ELR (cell line): Measurements from ENCODE around the gene MYL5.
"Not testable (repeated sequence)": the region's sequence is repeated elsewhere in the genome, so short reads cannot be mapped to it uniquely, and the experiment has no call there.

Experiments
- DNase-seq: peaks from one replicate; pipeline ENCODE4 v3.0.0-alpha.2; 2015; ENCODE audit warnings: low read depth

Gene MYL5

GRCh38 chr4:725391-726234 is 51.3 kb downstream of the MYL5 start:
- DNase-seq = no peak

DNA sequence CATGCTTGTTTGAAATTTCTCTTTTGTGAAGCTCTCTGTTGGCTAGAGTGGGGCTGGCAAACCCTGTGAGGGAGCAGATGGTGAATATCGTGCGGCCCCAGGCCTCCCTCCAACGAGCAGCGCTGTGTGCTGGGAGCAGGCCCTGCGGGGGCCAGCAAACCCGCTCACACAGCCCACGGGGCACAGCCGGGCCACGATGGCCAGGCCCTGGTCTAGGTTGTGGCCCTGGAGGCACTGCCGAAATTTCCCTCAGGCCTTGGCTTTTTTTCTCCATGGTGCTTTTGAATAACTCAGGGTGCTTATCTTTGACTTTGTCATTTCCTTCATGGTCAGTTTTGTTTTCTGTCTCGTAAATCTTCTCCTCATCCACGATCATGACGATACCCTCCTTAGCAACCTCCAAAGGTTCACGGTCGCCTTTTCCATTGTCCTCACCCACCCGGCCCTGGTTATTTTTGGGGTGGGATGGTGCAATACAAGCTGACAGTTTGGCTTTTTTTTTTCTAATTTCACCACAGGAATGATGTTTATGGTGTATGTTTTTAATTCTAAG is 52.0 kb downstream of the MYL5 start:
- DNase-seq = no peak

- DNase-seq = no peak
Measured at GRCh38 chr4:726838-727237, 52.5 kb downstream of the MYL5 start.

DNA sequence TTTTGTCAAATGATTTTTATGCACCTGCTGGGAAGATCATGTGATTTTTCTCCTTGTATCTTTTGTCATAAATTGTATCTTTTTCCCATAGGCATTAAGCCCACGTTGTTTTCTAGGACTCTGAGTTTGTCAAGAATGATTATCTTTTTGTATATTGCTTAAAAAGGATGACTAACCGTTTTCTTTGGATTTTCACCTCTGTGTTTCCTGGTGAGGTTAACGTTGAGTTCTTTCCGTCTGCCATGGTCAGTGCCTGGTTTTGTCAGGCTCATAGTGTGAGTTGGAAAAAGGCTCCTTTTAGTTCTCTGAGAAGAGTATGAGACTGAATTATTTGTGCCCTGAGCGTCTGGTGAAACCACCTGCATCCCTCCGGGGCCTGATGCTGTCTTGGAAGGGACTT is 53.2 kb downstream of the MYL5 start:
- DNase-seq = no peak

DNA sequence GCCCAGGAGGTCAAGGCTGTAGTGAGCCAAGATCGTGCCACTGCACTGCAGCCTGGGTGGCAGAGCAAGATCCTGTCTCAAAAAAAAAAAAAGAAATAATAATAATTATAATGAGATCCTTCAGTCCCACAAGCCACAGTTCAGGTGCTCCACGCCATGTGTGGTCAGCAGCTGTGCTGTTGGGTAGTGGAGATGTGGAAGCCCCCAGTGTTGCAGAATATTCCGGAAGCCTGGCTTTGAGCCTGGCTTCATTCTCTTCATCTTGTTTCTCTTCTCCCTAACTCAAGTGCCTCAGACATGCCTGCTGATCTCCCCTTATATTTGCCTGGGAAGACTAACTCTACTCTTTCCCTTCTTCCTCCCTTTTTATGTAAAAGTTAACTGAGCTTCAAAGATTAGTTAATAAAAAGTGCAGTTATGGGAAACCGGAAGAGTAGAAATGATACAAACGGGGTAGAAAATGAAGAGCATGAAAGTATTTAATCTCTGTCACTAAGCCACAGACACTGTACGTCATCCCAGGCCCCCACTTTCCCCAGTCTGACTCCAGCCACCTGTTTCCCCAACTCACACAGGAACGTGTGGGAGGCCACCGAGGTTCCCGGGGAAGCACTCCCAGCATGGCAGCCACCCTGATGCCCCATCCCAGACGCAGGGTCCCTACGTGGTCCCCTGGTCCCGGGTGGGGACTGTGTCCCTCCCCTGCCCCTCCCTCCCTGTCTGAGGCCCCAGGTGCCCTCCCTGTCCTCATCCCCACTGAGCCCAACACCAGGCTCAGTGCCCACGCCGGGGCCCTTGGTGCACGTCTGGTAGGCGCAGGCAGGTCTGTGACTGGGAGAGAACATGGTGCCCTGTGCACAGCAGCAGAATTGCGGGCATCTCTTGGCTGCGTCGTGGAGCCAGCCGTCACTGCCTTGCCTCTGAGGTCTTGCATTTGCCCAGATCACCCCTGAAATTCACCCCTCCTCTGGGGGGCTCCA is 55.3 kb downstream of the MYL5 start:
- no peak for DNase-seq

- DNase-seq = no peak
Measured at GRCh38 chr4:730511-730910, 56.2 kb downstream of the MYL5 start.

DNA sequence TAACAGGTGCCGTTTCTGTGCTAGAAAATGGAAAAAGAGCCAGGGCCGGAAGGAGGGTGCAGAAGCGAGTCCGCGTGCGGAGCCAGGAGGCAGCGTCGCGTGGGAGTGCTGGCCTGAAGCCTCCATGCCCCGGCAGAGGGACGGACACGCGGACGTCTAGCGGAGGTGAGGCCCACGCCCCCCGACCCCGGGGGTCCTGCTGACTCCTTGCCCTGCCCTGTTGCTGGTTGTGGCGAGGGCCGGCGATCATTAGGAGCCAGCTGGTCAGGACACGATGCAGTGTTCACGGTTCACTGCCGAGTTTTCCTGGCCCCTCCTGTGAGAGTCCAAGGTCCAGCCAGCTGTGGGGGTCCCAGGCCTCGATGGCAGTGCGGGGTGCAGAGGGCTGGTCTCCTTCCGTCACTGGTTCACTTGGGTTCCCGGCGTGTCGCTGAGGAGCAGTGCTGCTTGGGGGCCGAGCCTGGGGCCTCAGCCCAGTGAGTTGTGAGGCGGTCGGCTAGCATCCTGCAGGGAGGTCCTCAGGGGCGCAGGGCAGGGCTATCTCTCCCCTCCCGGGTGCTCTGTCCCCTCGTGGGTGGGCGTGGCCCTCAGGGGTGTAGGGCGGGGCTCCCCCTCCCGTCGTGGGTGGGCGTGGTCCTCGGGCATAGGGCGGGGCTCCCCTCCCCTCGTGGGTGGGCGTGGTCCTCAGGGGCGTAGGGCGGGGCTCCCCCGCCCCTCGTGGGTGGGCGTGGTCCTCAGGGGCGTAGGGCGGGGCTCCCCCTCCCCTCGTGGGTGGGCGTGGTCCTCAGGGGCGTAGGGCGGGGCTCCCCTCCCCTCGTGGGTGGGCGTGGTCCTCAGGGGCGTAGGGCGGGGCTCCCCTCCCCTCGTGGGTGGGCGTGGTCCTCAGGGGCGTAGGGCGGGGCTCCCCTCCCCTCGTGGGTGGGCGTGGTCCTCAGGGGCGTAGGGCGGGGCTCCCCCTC is 56.9 kb downstream of the MYL5 start:
- not testable (repeated sequence) for DNase-seq
